ENCODE data around the gene LRMDA.

DNA sequence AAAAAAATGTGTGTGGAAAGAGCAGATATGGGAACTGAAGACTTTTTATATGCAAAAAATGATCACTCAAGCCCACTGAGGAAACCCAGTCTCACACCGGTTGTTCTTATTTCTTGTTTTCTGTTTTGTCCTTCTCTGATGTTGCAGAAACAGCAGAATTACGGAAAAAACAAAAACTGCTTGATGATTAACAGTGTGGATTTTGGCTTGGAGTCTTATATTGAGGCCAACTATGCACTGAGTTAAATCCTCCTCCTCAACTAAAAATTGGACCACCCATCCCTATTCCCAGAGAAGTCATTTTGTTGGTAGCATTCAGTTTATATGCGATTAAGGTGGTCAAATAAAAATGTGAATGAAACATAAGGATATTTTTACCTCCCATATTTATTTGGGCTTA, 246.1 kb downstream of the LRMDA start:
- TF ChIP-seq, protein P1, sequence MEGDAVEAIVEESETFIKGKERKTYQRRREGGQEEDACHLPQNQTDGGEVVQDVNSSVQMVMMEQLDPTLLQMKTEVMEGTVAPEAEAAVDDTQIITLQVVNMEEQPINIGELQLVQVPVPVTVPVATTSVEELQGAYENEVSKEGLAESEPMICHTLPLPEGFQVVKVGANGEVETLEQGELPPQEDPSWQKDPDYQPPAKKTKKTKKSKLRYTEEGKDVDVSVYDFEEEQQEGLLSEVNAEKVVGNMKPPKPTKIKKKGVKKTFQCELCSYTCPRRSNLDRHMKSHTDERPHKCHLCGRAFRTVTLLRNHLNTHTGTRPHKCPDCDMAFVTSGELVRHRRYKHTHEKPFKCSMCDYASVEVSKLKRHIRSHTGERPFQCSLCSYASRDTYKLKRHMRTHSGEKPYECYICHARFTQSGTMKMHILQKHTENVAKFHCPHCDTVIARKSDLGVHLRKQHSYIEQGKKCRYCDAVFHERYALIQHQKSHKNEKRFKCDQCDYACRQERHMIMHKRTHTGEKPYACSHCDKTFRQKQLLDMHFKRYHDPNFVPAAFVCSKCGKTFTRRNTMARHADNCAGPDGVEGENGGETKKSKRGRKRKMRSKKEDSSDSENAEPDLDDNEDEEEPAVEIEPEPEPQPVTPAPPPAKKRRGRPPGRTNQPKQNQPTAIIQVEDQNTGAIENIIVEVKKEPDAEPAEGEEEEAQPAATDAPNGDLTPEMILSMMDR (IDR thresholded peaks at IDR 0.05; ENCODE audit: insufficient read depth, low read length, poor library complexity, severe bottlenecking): no peak
- no peak for TF ChIP-seq EZH2phosphoT487 (conservative IDR thresholded peaks at IDR 0.05; ENCODE audit: low read length)

All from SU-DHL-6 (cell line).